ENCODE measurements around the gene EIF5A.

DNA sequence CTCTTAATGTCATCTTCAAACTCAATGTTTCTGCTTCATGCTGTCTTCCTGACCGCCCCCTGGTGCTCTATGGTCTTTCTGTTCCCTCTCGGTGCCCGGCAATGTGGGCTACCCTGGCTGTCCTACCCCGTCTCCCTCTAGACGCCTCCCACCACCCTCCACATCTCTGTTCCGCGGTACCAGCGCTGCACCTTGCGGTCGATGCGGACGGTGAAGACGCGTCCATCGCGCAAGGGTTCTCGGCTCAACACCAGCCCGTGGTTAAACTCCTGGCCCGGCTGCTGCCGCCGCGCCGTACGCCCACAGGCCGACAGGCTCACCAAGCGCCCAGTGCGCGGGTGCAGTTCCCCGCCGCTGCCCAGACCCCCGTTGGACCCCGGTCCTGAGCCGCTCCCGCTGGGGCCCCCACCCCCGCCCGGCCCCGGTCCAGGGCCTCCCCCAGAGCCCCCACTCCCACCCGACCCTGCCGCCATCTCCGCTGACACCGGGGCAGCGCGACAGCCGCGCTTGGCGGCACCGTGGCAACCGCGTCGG is 21.5 kb downstream of the EIF5A start, which contains the start of gene NEURL4:
- TF ChIP-seq, protein P1, sequence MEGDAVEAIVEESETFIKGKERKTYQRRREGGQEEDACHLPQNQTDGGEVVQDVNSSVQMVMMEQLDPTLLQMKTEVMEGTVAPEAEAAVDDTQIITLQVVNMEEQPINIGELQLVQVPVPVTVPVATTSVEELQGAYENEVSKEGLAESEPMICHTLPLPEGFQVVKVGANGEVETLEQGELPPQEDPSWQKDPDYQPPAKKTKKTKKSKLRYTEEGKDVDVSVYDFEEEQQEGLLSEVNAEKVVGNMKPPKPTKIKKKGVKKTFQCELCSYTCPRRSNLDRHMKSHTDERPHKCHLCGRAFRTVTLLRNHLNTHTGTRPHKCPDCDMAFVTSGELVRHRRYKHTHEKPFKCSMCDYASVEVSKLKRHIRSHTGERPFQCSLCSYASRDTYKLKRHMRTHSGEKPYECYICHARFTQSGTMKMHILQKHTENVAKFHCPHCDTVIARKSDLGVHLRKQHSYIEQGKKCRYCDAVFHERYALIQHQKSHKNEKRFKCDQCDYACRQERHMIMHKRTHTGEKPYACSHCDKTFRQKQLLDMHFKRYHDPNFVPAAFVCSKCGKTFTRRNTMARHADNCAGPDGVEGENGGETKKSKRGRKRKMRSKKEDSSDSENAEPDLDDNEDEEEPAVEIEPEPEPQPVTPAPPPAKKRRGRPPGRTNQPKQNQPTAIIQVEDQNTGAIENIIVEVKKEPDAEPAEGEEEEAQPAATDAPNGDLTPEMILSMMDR (IDR thresholded peaks at IDR 0.05), result no peak
- no peak for TF ChIP-seq POLR2A (IDR thresholded peaks at IDR 0.05; ENCODE audit: low read depth)
- TF ChIP-seq POLR2AphosphoS5 (IDR thresholded peaks at IDR 0.05), result no peak
- no peak for TF ChIP-seq EP300 (IDR thresholded peaks at IDR 0.05)
